K562 (cell line): ENCODE results near the gene B3GLCT. TPM values are rescaled to one million over a fixed set of nuclear protein-coding genes. Genes with fewer than 3 reads are reported as not detected.

Source experiments
- ATAC-seq: fragments of 200-7000 bp; cut with Tn5 transposase; 3 replicates; pipeline ENCODE4 v1.9.1; 2020; ENCODE audit warnings: moderate library complexity
- BruUV-seq: library from RNA; stranded (reverse); fragments of 400-500 nt; replicated peaks from 2 replicates; lab custom pipeline; 2021; lab: Mats Ljungman, UMichigan
- CTCF ChIA-PET: fragments of 300-600 bp; formaldehyde crosslinking; extraction: SDS; loops from one replicate; lab custom pipeline; 2021; ENCODE audit warnings: low intra/inter-chr PET ratio; lab: Yijun Ruan, JAX
- POLR2A ChIA-PET: fragments of 300-600, 350-650 bp; sonication (Branson Sonifier 250); formaldehyde crosslinking; extraction: SDS; loops from one replicate; lab custom pipeline; 2021; ENCODE audit warnings: antibody characterized with exemption, inconsistent platforms; lab: Yijun Ruan, JAX
- DNase-seq, 4 experiments: peaks; one replicate each; pipeline versions ENCODE4 v3.0.0 to v3.0.0-alpha.2; 2011 to 2018; ENCODE audit warnings: low spot score in 3 of 4, mixed read lengths in 3 of 4; ENCODE audit errors: extremely low read depth in 1 of 4
- FAIRE-seq: peaks from 2 replicates; lab custom pipeline; 2011; peaks lifted over from hg19 to GRCh38; lab: Jason Lieb, UNC
- H2AFZ ChIP-seq: 2 replicates; pipeline ENCODE4 v1.6.0; 2011; ENCODE audit warnings: low read depth, low read length, control low read depth, inconsistent platforms
- H3K27ac ChIP-seq: fragments of 200-600 bp; 3 replicates; pipeline ENCODE4 v1.8.0; 2011; ENCODE audit warnings: low read depth, mild to moderate bottlenecking, control low read depth, inconsistent platforms, low read length, moderate library complexity, mixed read lengths; ENCODE audit errors: extremely low read depth
- H3K27me3 ChIP-seq, 2 experiments: fragments of 300-600 bp in 1 of 2; 2 replicates in 1 of 2; 3 replicates in 1 of 2; pipeline versions ENCODE4 v1.6.0 to v1.8.0; 2011; ENCODE audit warnings: inconsistent platforms in 2 of 2, low read length in 2 of 2, mild to moderate bottlenecking in 1 of 2, mixed read lengths in 1 of 2, moderate library complexity in 1 of 2; ENCODE audit not compliant: control insufficient read depth in 2 of 2, insufficient read depth in 2 of 2
- H3K36me3 ChIP-seq: fragments of 300-600 bp; 3 replicates; pipeline ENCODE4 v1.8.0; 2011; ENCODE audit warnings: mild to moderate bottlenecking, low read length, inconsistent platforms; ENCODE audit not compliant: control insufficient read depth, insufficient read depth
- H3K4me1 ChIP-seq, 2 experiments: fragments of 200-600 bp in 1 of 2; replicated peaks in 1 of 2; 2 replicates in 1 of 2; 3 replicates in 1 of 2; pipeline versions ENCODE4 v1.5.1 to v1.8.0; 2011; ENCODE audit warnings: inconsistent platforms in 2 of 2, low read length in 2 of 2, mild to moderate bottlenecking in 1 of 2, mixed read lengths in 1 of 2, moderate library complexity in 1 of 2; ENCODE audit not compliant: control insufficient read depth in 2 of 2, insufficient read depth in 2 of 2
- H3K4me2 ChIP-seq: 2 replicates; pipeline ENCODE4 v1.6.1; 2011; ENCODE audit warnings: low read length, control low read depth, inconsistent platforms, mixed read lengths; ENCODE audit not compliant: insufficient read depth
- H3K4me3 ChIP-seq: fragments of 200-600 bp; sonication (generic), shearing (Covaris generic); 2 replicates; pipeline ENCODE4 v1.5.1; 2016; ENCODE audit warnings: control low read depth, inconsistent platforms
- H3K79me2 ChIP-seq: fragments of 200-600 bp; 3 replicates; pipeline ENCODE4 v1.8.0; 2011; ENCODE audit warnings: low read length, inconsistent platforms; ENCODE audit not compliant: control insufficient read depth, insufficient read depth
- H3K9ac ChIP-seq, 2 experiments: 2 replicates each; pipeline versions ENCODE4 v1.6.0 to v1.6.1; 2011; ENCODE audit warnings: low read depth in 2 of 2, low read length in 2 of 2, control low read depth in 1 of 2, inconsistent platforms in 1 of 2, mild to moderate bottlenecking in 1 of 2, mixed read lengths in 1 of 2; ENCODE audit not compliant: insufficient read depth in 1 of 2
- H3K9me1 ChIP-seq: one replicate; pipeline ENCODE4 v1.6.0; 2011; ENCODE audit warnings: inconsistent platforms, mild to moderate bottlenecking, low read length, moderate library complexity; ENCODE audit not compliant: control insufficient read depth, insufficient read depth
- H3K9me3 ChIP-seq: replicated peaks from 2 replicates; pipeline ENCODE4 v1.5.1; 2011; ENCODE audit warnings: low read depth, low read length, inconsistent platforms; ENCODE audit not compliant: control insufficient read depth, insufficient read depth
- H4K20me1 ChIP-seq: replicated peaks from 2 replicates; pipeline ENCODE4 v1.6.1; 2011; ENCODE audit warnings: low read length, inconsistent platforms, mixed read lengths; ENCODE audit not compliant: control insufficient read depth, insufficient read depth
- MYNN ChIP-seq, 2 experiments: sonication (generic); formaldehyde crosslinking in 1 of 2; IDR thresholded peaks; 2 replicates each; pipeline versions ENCODE4 v1.5.0 to v1.6.1; 2016 to 2020; ENCODE audit warnings: antibody characterized with exemption in 1 of 2, missing genetic modification reagents in 1 of 2
- RAD51 ChIP-seq: fragments of 450-650 bp; IDR thresholded peaks from 2 replicates; pipeline ENCODE4 v1.7.1; 2016; ENCODE audit warnings: low read depth, mild to moderate bottlenecking, borderline replicate concordance
- VEZF1 ChIP-seq: fragments of 200-800 bp; sonication (Bioruptor generic); IDR thresholded peaks from 2 replicates; pipeline ENCODE4 v1.6.1; 2017; ENCODE audit warnings: missing genetic modification characterization, missing compliant biosample characterization
- ZNF239 ChIP-seq: fragments of 250-450 bp; sonication (Bioruptor Pico); IDR thresholded peaks from 2 replicates; pipeline ENCODE4 v1.4.0; 2020; ENCODE audit warnings: mild to moderate bottlenecking
- WGBS: fragments of 100-300 bp; shearing (Covaris generic); methylation state at CpG from one replicate; pipeline ENCODE4 v1.1.6; 2016; ENCODE audit warnings: low coverage, mixed read lengths; ENCODE audit not compliant: insufficient coverage; ENCODE audit errors: missing lambda C conversion rate; 5-methylcytosine and 5-hydroxymethylcytosine counted together
- in situ Hi-C: fragments of 300-500 bp; cut with MboI; formaldehyde crosslinking; loops from 4 replicates; pipeline ENCODE4 v1.15.0; 2018; ENCODE audit warnings: inconsistent platforms, mixed read lengths
- intact Hi-C: fragments of 100-400 bp; cut with micrococcal nuclease; formaldehyde crosslinking; loops from 2 replicates; pipeline ENCODE4 v1.14.2; 2022
- polyA plus RNA-seq, 8 experiments: library from polyadenylated mRNA; depleted of rRNA in 4 of 8; stranded (reverse) in 5 of 8; unstranded in 3 of 8; fragments of >200 nt; fragmentation: Nextera tagmentation in 2 of 8; fragmentation: Illumina TruSeq in 1 of 8; extraction: Ambion mirVana in 2 of 8; extraction: Trizol in 1 of 8; gene quantifications; 2 replicates each; pipeline versions ENCODE4 v1.2.1 to v1.2.3, GENCODE V29; 2011 to 2014; ENCODE audit warnings: inconsistent platforms in 1 of 8, missing spikeins in 1 of 8
- total RNA-seq, 7 experiments: library from RNA; depleted of rRNA in 6 of 7; stranded (reverse); fragments of >200 nt in 6 of 7; fragmentation: Illumina TruSeq in 2 of 7; extraction: Trizol in 2 of 7; gene quantifications; 2 replicates each; pipeline versions ENCODE4 v1.2.1 to v1.2.3, GENCODE V29; 2011 to 2021; ENCODE audit warnings: low replicate concordance in 1 of 7

The B3GLCT gene
- total and polyA plus RNA-seq, 9 of the 15 experiments (the other 6 are each of a cell fraction or from before 2014, with no cell fraction given), result 1.1 to 5.1 (median 2.9) TPM

- Histone ChIP-seq H2AFZ (no peak overlapping the region), H3K79me2 (peaks cover 63% of the 10 kb centered on the region)
- no peak for DNase-seq
These were observed 40.5 kb upstream of the B3GLCT start for GRCh38 chr13:31159306-31159705.

More at GRCh38 chr13:31159306-31159705, 40.5 kb upstream of the B3GLCT start:
- BruUV-seq, result no TSS peak
- no peak overlapping the region; the same call in 2 of the 3 replicates for H3K27ac ChIP-seq
- 6% methylated on average over 4 of the region's 4 CpGs for WGBS
- CTCF ChIA-PET, result no interaction called here
- FAIRE-seq, result no peak
- peak overlapping the region; percentile 85; the same call in 1 of the 2 replicates for H3K4me3 ChIP-seq
- H3K9me1 ChIP-seq, result no peaks in the 10 kb centered on the region
- no peak for ATAC-seq
- TF ChIP-seq ZNF239 (CRISPR knock-in tag), result no peak
- TF ChIP-seq VEZF1 (CRISPR knock-in tag), result no peak
- TF ChIP-seq MYNN (IDR thresholded peaks at IDR 0.05), result no peak
- TF ChIP-seq MYNN (CRISPR knock-in tag; IDR thresholded peaks at IDR 0.05), result no peak
- TF ChIP-seq RAD51, result no peak
- no peaks in the 10 kb centered on the region for H4K20me1 ChIP-seq
- peak overlapping the region in 1 of 2 experiments; percentile 66; a peak in 2 of 4 replicates for H3K9ac ChIP-seq
- intact Hi-C loops (no loop called here), in situ Hi-C loops (no loop called here)
- no peaks in the 10 kb centered on the region for H3K9me3 ChIP-seq
- POLR2A ChIA-PET, result interaction anchor here (0.7 kb wide), 1 partner anchor 197 kb away, joined by 4 read pairs; no protein-coding TSS in a partner anchor
- peaks cover 0 to 12% of the 10 kb centered on the region in 2 experiments; a peak in 1 of 5 replicates for H3K4me1 ChIP-seq
- peak overlapping the region; percentile 80 for H3K4me2 ChIP-seq
- peaks cover 43% of the 10 kb centered on the region for H3K36me3 ChIP-seq
- no peaks in the 10 kb centered on the region for H3K27me3 ChIP-seq
